HEK293T (cell line): ENCODE results near the gene BTBD3.

Experiments
- BHLHE40 ChIP-seq: fragments of 450-650 bp; IDR thresholded peaks from 2 replicates; pipeline ENCODE4 v1.6.1; 2016; ENCODE audit warnings: mild to moderate bottlenecking, moderate library complexity, borderline replicate concordance
- FOXA1 ChIP-seq: fragments of 450-650 bp; IDR thresholded peaks from 2 replicates; pipeline ENCODE4 v1.6.1; 2016; ENCODE audit warnings: mild to moderate bottlenecking
- FOXK2 ChIP-seq: fragments of 450-650 bp; IDR thresholded peaks from 2 replicates; pipeline ENCODE4 v1.6.1; 2016; ENCODE audit warnings: mild to moderate bottlenecking
- FOXM1 ChIP-seq: fragments of 450-650 bp; IDR thresholded peaks from 2 replicates; pipeline ENCODE4 v1.6.1; 2017; ENCODE audit warnings: mild to moderate bottlenecking, borderline replicate concordance
- HDGF ChIP-seq: fragments of 450-650 bp; IDR thresholded peaks from 2 replicates; pipeline ENCODE4 v1.6.1; 2017; ENCODE audit warnings: antibody characterized with exemption, borderline replicate concordance
- LEF1 ChIP-seq: fragments of 450-650 bp; IDR thresholded peaks from 2 replicates; pipeline ENCODE4 v1.6.1; 2017; ENCODE audit warnings: mild to moderate bottlenecking, borderline replicate concordance
- SP1 ChIP-seq: fragments of 450-650 bp; IDR thresholded peaks from 2 replicates; pipeline ENCODE4 v1.6.1; 2017
- SUZ12 ChIP-seq: fragments of 450-650 bp; IDR thresholded peaks from 2 replicates; pipeline ENCODE4 v1.6.1; 2016; ENCODE audit warnings: mild to moderate bottlenecking
- TARDBP ChIP-seq: fragments of 450-650 bp; IDR thresholded peaks from 2 replicates; pipeline ENCODE4 v1.6.1; 2016
- ZNF384 ChIP-seq: fragments of 450-650 bp; IDR thresholded peaks from 2 replicates; pipeline ENCODE4 v1.6.1; 2016

GRCh38 chr20:11921321-11921720 lies 3.6 kb downstream of the BTBD3 start:
- TF ChIP-seq LEF1, result no peak
- no peak for TF ChIP-seq HDGF
- TF ChIP-seq BHLHE40, result no peak
- no peak for TF ChIP-seq FOXM1
- TF ChIP-seq TARDBP, result no peak
- no peak for TF ChIP-seq SP1
- no peak for TF ChIP-seq FOXA1
- TF ChIP-seq SUZ12, result no peak
- no peak for TF ChIP-seq FOXK2
- no peak for TF ChIP-seq ZNF384
